ENCODE results near the gene TMPRSS3. TPM values are rescaled to one million over a fixed set of nuclear protein-coding genes. Genes with fewer than 3 reads are reported as not detected.

The TMPRSS3 gene
- total RNA-seq, 4 donors from 2014 or later, result not detected

DNA sequence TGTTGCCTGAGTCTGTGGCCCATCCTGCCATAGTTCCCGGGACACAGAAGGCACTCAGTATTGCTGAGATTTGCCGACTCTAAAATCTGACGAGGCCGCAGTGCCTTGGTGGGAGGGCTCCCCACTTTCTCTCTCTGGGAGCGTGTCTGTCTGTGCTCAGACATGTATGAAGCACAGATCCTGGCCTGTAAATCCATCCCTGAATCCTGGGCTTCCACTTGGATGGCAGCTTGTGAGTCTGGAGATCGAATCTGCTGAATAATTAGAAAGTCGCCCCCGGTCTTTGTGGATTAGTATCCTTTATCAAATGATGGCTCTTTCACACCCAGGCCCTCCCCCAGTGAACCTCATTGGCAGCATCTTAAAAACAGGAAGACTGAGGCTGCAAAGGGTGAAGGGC is 18.2 kb upstream of the TMPRSS3 start:
- TF ChIP-seq, protein P1, sequence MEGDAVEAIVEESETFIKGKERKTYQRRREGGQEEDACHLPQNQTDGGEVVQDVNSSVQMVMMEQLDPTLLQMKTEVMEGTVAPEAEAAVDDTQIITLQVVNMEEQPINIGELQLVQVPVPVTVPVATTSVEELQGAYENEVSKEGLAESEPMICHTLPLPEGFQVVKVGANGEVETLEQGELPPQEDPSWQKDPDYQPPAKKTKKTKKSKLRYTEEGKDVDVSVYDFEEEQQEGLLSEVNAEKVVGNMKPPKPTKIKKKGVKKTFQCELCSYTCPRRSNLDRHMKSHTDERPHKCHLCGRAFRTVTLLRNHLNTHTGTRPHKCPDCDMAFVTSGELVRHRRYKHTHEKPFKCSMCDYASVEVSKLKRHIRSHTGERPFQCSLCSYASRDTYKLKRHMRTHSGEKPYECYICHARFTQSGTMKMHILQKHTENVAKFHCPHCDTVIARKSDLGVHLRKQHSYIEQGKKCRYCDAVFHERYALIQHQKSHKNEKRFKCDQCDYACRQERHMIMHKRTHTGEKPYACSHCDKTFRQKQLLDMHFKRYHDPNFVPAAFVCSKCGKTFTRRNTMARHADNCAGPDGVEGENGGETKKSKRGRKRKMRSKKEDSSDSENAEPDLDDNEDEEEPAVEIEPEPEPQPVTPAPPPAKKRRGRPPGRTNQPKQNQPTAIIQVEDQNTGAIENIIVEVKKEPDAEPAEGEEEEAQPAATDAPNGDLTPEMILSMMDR (IDR thresholded peaks at IDR 0.05), result no peak
- Histone ChIP-seq H3K27me3 (peaks cover 0 to 72% (median 0%) of the 10 kb centered on the region in 4 donors), H3K36me3 (no peaks in the 10 kb centered on the region), H3K9me3 (no peaks in the 10 kb centered on the region), H3K27ac (replicated peaks in 1 of 4) (no peak overlapping the region), H3K4me3 (no peak overlapping the region), H3K4me1 (no peaks in the 10 kb centered on the region)
- WGBS, result 95% methylated on average over 8 of the region's 8 CpGs
- DNase-seq (ENCODE audit: extremely low spot score), result no peak
- intact Hi-C loops (cut with DNase I), result no loop called here

DNA sequence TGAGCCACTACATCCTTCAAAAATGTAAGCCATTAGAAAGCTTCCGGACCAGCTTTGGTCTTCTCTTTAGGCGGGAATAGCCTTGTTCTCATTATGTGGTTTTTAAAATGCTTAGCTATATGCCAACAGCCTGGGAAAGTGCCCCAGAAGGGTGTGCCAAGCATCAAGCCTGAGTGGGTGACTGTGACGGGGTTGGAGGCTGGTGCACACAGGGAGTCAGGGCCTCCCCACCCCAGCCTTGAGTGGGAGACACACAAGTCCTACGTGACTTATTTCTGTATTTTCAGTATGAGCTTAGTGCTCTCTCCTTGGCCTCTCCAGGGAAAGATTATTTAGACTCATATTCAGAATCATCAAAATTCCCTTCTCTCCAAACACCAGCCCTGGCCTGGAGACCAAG is 17.6 kb upstream of the TMPRSS3 start:
- Histone ChIP-seq H3K36me3 (no peaks in the 10 kb centered on the region), H3K9me3 (no peaks in the 10 kb centered on the region), H3K27me3 (peaks cover 0 to 67% (median 0%) of the 10 kb centered on the region in 4 donors), H3K27ac (replicated peaks in 1 of 4) (no peak overlapping the region), H3K4me1 (no peaks in the 10 kb centered on the region), H3K4me3 (no peak overlapping the region)
- no peak for TF ChIP-seq POLR2AphosphoS5 (IDR thresholded peaks at IDR 0.05)
- TF ChIP-seq EP300 (IDR thresholded peaks at IDR 0.05), result no peak
- no peak for TF ChIP-seq POLR2A (IDR thresholded peaks at IDR 0.05; ENCODE audit: low read depth)
- TF ChIP-seq, protein P1 (IDR thresholded peaks at IDR 0.05), result no peak
- 91% methylated on average over 4 of the region's 4 CpGs for WGBS
- intact Hi-C loops (cut with DNase I), result no loop called here
- DNase-seq (ENCODE audit: extremely low spot score), result no peak

- TF ChIP-seq POLR2AphosphoS5 (IDR thresholded peaks at IDR 0.05), result no peak
- no peak for TF ChIP-seq EP300 (IDR thresholded peaks at IDR 0.05)
- TF ChIP-seq, protein P1 (IDR thresholded peaks at IDR 0.05), result no peak
- TF ChIP-seq POLR2A (IDR thresholded peaks at IDR 0.05; ENCODE audit: low read depth), result no peak
- no peak for DNase-seq (ENCODE audit: extremely low spot score)
- 85% methylated on average over 12 of the region's 14 CpGs for WGBS
- Histone ChIP-seq H3K36me3 (no peaks in the 10 kb centered on the region), H3K4me3 (no peak overlapping the region), H3K4me1 (no peaks in the 10 kb centered on the region), H3K9me3 (no peaks in the 10 kb centered on the region), H3K27ac (replicated peaks in 1 of 4) (no peak overlapping the region), H3K27me3 (peaks cover 0 to 63% (median 0%) of the 10 kb centered on the region in 4 donors)
- intact Hi-C loops (cut with DNase I), result no loop called here
Observed at GRCh38 chr21:42413093-42413492, 17.2 kb upstream of the TMPRSS3 start.

- H3K36me3 ChIP-seq, result no peaks in the 10 kb centered on the region
- no peak overlapping the region for H3K27ac ChIP-seq (replicated peaks in 1 of 4)
- H3K27me3 ChIP-seq, result peaks cover 0 to 61% (median 0%) of the 10 kb centered on the region in 4 donors
- H3K4me3 ChIP-seq, result no peak overlapping the region
- 84% methylated on average over 5 of the region's 5 CpGs for WGBS
- no peaks in the 10 kb centered on the region for H3K4me1 ChIP-seq
- intact Hi-C loops (cut with DNase I), result no loop called here
- no peak for DNase-seq (ENCODE audit: extremely low spot score)
- TF ChIP-seq, protein P1 (IDR thresholded peaks at IDR 0.05), result no peak
- no peak for TF ChIP-seq POLR2AphosphoS5 (IDR thresholded peaks at IDR 0.05)
- no peak for TF ChIP-seq POLR2A (IDR thresholded peaks at IDR 0.05; ENCODE audit: low read depth)
- no peak for TF ChIP-seq EP300 (IDR thresholded peaks at IDR 0.05)
- H3K9me3 ChIP-seq, result no peaks in the 10 kb centered on the region
Observed at GRCh38 chr21:42412636-42412933, 16.7 kb upstream of the TMPRSS3 start.

DNA sequence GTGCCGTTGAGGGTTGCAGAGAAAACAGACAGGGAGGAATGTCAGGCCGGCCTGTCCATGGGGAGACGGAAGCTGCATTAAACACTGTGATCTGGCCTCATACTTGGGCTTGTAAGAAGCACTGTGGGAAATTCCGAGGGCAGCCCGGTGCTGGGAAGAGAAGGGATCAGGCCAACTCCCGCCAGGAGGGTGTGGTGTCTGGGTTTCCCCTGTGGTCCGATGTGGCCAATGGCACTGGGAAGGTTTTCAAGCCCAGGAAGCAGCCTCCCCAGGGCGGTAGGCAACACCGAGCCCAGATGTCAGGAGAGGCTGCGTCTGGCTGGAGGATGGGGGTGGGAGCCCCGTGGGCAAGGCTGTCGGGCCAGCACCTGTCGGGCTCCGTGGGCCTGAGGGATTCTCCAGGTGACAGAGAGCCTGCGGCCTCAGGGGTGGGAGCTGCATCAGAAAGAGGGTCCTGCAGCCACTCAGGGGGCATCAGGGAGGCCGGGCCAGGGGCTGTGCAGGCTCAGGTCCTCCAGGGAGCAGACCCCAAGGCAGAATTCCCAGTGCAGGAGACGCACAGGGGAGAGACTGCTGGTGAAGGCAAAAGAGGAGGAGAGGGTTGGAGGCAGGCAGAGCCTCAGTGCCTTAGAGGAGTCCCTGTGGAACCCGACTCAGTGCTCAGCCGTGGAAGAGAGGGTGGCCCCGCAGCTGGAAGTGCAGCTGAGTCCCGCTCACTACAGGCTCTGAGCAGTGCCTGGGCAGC is 16.2 kb upstream of the TMPRSS3 start:
- intact Hi-C loops (cut with DNase I), result no loop called here
- WGBS, result 75% methylated on average over 9 of the region's 21 CpGs
- DNase-seq (ENCODE audit: extremely low spot score), result no peak

More for the DNA sequence above, 16.2 kb upstream of the TMPRSS3 start:
- H3K27me3 ChIP-seq, result peaks cover 0 to 66% (median 0%) of the 10 kb centered on the region in 4 donors
- H3K9me3 ChIP-seq, result no peaks in the 10 kb centered on the region
- H3K4me1 ChIP-seq, result no peaks in the 10 kb centered on the region
- no peak overlapping the region for H3K4me3 ChIP-seq
- H3K27ac ChIP-seq (replicated peaks in 1 of 4), result no peak overlapping the region
- TF ChIP-seq, protein P1 (IDR thresholded peaks at IDR 0.05), result no peak
- TF ChIP-seq POLR2AphosphoS5 (IDR thresholded peaks at IDR 0.05) (no peak), POLR2A (IDR thresholded peaks at IDR 0.05; ENCODE audit: low read depth) (no peak), EP300 (IDR thresholded peaks at IDR 0.05) (no peak)
- no peaks in the 10 kb centered on the region for H3K36me3 ChIP-seq
